ENCODE results near the gene ADORA2A.

- no peak for TF ChIP-seq CTCF (IDR thresholded peaks at IDR 0.05; ENCODE audit: insufficient read depth, low read length, poor library complexity, severe bottlenecking)
- TF ChIP-seq EZH2phosphoT487 (conservative IDR thresholded peaks at IDR 0.05; ENCODE audit: low read length), result no peak
Measured at GRCh38 chr22:24445481-24446259, 18.3 kb downstream of the ADORA2A start.
